ENCODE measurements around the gene OLFM1.
"Not testable (repeated sequence)": the region's sequence is repeated elsewhere in the genome, so short reads cannot be mapped to it uniquely, and the experiment has no call there.

The OLFM1 gene

DNA sequence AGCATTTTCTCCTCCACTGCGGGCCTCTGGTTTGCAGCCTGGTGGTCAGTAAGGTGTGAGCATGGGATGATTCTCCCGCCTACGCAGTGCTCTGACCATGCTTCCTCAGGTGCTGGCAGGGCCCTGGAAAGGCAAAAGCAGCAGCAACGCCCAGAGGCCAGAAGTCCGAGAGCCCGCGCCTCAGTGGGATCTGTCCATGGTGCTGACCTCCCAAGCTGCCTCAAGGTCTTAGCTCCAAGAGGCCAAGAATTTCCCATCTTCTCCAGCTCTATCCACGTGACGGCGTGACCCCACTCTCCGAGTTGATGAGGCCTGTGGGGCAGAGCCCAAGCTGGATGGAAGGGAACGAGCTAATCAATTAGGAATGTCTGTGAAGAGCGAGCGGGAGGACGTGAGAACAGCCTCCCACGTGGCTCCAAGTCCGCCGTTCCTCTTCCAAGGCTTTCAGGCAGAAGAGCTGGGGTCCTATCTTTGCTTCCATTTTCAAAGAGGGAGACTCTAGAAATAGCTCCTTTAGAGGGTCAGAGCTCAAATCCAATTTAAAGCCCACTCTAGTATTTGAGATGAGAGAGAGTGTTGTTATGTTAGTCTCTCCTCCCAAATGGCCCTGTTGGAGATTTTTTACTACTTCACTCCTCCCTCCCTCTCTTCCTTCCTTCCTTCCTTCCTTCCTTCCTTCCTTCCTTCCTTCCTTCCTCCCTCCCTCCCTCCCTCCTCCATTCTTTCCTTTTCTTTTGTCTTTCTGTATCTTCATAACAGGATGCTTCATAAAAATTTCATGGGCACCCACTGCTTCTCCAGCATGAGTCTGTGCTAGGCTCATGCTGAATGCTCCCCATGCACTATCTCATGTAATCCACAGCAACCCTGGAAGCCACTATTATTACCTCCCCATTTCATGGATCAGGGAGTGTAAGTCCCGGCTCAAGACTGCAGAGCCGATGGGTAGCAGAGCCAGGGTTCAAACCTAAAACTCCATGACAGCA, 69.3 kb downstream of the OLFM1 start:
- DNase-seq: no peak

GRCh38 chr9:135157856-135158563, 70.5 kb downstream of the OLFM1 start:
- DNase-seq: no peak

DNA sequence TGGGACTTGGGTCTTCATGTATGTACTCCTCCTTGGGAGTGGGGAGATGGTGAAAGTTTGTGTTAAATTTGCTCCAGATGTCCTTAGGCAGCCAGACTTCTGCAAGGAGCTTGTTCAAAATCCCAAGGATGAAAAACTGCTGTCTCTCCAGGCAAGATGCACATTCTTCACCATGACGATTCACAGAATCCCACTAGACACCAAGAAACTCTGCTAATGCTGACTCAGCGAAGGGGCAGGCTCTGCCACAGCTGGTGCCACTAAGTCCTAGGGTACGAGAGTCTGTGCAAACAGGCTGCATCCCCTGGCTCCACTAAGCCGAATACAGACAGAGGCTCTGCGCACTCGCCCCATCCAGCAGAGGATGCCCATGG, 71.1 kb downstream of the OLFM1 start:
- no peak for DNase-seq

GRCh38 chr9:135159801-135160200, 72.3 kb downstream of the OLFM1 start:
- DNase-seq: no peak

DNA sequence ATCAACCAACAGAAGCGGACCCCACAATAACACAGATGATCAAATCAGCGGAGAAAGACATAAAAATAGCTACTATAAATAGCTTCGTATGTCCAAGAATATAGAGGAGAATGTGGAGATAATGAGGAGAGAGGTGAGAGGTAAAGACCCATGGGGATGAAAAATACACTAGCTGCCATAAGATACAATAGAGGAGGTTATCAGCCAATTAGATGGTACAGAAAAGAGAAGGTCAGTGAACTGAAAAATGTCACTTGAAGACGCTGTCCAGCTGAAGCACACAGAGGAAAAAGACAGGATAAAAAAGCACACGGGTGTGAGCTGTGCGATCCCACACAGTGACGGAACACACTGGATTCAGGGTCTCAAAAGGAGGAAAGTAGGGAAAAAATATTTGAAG, 73.4 kb downstream of the OLFM1 start:
- DNase-seq: no peak

DNA sequence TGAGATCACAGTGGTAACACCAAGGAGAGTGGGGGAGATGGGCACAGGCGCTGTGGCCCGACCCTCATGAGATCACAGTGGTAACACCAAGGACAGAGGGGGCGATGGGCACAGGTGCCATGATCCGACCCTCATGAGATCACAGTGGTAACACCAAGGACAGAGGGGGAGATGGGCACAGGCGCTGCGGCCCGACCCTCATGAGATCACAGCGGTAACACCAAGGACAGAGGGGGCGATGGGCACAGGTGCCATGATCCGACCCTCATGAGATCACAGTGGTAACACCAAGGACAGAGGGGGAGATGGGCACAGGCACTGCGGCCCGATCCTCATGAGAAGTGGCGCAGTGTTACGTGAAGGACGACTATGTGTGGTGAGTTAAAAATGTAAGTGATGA, 75.1 kb downstream of the OLFM1 start:
- DNase-seq: not testable (repeated sequence)

DNA sequence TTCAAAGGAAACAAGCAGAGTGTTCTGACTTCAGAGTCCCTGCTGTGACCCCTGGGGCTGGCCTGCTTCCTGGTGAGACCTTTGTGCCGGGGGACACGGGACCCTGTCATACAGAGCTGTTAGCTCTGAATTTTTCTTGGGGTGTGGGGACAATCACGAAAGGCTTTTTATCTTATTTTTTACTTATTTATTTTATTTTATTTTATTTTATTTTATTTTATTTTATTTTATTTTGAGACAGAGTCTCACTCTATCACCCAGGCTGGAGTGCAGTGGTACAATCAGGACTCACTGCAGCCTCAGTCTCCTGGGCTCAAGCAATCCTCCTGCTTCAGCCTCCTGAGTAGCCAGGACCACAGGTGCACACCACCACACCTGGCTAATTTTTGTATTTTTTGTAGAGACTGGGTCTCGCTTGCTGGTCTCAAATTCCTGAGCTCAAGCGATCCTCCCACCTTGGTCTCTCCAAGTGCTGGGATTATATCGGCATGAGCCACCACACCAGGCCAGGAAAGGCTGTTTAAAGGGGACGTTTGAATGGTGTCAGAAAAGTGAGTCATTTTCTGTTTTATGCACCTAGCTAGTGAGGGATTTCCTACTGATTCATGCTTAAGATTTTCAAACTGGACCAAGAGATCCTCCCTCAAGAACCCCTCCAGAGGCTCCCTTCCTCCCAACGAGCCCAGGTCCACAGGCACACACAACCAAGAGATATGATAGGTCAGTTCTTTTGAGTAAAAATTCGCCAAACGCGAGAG, 75.7 kb downstream of the OLFM1 start:
- DNase-seq: no peak

- no peak for DNase-seq
Observed at GRCh38 chr9:135164036-135164435, 76.6 kb downstream of the OLFM1 start.

GRCh38 chr9:135165003-135165711, 77.7 kb downstream of the OLFM1 start:
- no peak for DNase-seq

GRCh38 chr9:135165756-135166519, 78.5 kb downstream of the OLFM1 start:
- no peak for DNase-seq

- DNase-seq: no peak
Observed at GRCh38 chr9:135166565-135166964, 79.1 kb downstream of the OLFM1 start.

DNA sequence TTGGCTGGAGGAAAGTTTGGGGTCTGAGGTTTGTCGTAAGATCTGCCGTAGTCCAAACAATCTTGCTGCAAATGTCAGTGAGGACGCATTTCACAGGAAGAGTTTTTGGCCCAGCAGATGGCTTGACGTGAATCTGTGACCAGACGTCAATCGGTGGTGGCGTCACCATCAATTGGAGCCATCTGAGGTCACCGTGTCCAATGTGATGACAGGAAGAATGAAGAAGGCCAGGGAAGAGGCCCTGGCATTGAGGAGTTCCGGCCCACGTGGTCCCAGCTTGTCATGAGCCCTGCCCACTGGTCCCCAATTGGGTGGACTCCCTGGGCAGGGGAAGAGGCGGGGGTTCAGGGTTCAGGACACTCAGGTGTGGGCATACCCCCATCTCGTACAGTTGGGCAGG, 79.9 kb downstream of the OLFM1 start:
- DNase-seq: no peak

- DNase-seq: peak; percentile 54
Observed at GRCh38 chr9:135167849-135168655, 80.6 kb downstream of the OLFM1 start.

DNA sequence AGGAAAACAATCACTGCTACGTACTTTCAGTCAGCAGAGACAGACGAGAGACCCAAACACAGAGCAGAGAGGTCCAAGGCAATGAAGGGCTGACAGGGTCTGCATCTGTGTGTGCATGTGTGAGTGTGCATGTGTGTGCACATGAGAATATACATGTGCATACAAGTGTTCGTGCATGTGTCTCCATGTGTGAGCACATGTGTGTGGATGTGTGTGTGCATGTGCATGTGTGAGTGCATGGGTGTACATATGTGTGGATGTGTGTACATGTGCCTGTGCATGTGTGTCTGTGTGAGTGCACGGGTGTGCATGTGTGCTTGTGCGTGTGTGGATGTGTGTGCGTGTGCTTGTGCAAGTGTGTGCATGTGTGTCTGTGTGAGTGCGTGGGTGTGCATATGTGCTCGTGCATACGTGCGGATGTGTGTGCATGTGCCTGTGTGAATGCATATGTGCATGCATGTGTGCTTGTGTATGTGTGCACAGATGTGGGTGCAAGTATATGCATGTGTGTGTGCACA, 82.3 kb downstream of the OLFM1 start:
- DNase-seq: no peak

GRCh38 chr9:135170535-135170934, 83.1 kb downstream of the OLFM1 start:
- DNase-seq: no peak

All from NCI-H2171 treated with DMSO at 0.1 percent for 48 hours (cell line).